Endothelial cell of umbilical vein (primary cell): ENCODE results near the gene C11orf68. TPM values are rescaled to one million over a fixed set of nuclear protein-coding genes. Genes with fewer than 3 reads are reported as not detected.
"Not testable (repeated sequence)": the region's sequence is repeated elsewhere in the genome, so short reads cannot be mapped to it uniquely, and the experiment has no call there.

Experiments
- BruUV-seq: library from RNA; stranded (reverse); fragments of 400-500 nt; replicated peaks from 2 replicates; lab custom pipeline; 2021; lab: Mats Ljungman, UMichigan
- CTCF ChIA-PET: fragments of 300-600, 350-600 bp; sonication (Branson Sonifier 250); formaldehyde crosslinking; loops from one replicate; lab custom pipeline; 2021; ENCODE audit warnings: antibody characterized with exemption, inconsistent platforms; lab: Charles Lee
- POLR2A ChIA-PET: fragments of 300-600, 350-600 bp; sonication (Branson Sonifier 250); formaldehyde crosslinking; loops from one replicate; lab custom pipeline; 2021; ENCODE audit warnings: antibody characterized with exemption, inconsistent platforms; lab: Charles Lee
- DNase-seq: peaks from one replicate; pipeline ENCODE4 v3.0.0-alpha.2; 2011; ENCODE audit warnings: low read depth, low spot score
- FAIRE-seq: peaks from 2 replicates; lab custom pipeline; 2011; peaks lifted over from hg19 to GRCh38; lab: Jason Lieb, UNC
- H2AFZ ChIP-seq: 2 replicates; pipeline ENCODE4 v1.6.0; 2012; ENCODE audit warnings: low read depth, low read length, control low read depth, inconsistent platforms
- H3K27ac ChIP-seq: 2 replicates; pipeline ENCODE4 v1.5.1; 2011; ENCODE audit warnings: low read depth, mild to moderate bottlenecking, control low read depth, low read length, moderate library complexity; ENCODE audit not compliant: insufficient read depth
- H3K27me3 ChIP-seq, 2 experiments: 2 replicates each; pipeline versions ENCODE4 v1.6.0 to v1.6.1; 2011; ENCODE audit warnings: low read length in 2 of 2, mixed read lengths in 1 of 2; ENCODE audit not compliant: control insufficient read depth in 2 of 2, insufficient read depth in 2 of 2
- H3K36me3 ChIP-seq, 2 experiments: 2 replicates in 1 of 2; 3 replicates in 1 of 2; pipeline ENCODE4 v1.5.1; 2011; ENCODE audit warnings: low read length in 2 of 2, mild to moderate bottlenecking in 1 of 2, moderate library complexity in 1 of 2; ENCODE audit not compliant: control insufficient read depth in 2 of 2, insufficient read depth in 2 of 2; ENCODE audit errors: extremely low read depth in 1 of 2
- H3K4me1 ChIP-seq: 3 replicates; pipeline ENCODE4 v1.5.1; 2011; ENCODE audit warnings: mild to moderate bottlenecking, low read length; ENCODE audit not compliant: control insufficient read depth, insufficient read depth; ENCODE audit errors: extremely low read depth
- H3K4me2 ChIP-seq: 2 replicates; pipeline ENCODE4 v1.6.1; 2011; ENCODE audit warnings: low read length, control low read depth, mixed read lengths; ENCODE audit not compliant: insufficient read depth
- H3K4me3 ChIP-seq, 3 experiments: fragments of 200-600 bp in 1 of 3; sonication (generic), shearing (Covaris generic) in 1 of 3; replicated peaks in 1 of 3; 2 replicates each; pipeline ENCODE4 v1.5.1; 2011 to 2016; ENCODE audit warnings: control low read depth in 3 of 3, low read length in 3 of 3, mild to moderate bottlenecking in 2 of 3, inconsistent platforms in 1 of 3, low read depth in 1 of 3, moderate library complexity in 1 of 3; ENCODE audit not compliant: insufficient read depth in 1 of 3
- H3K79me2 ChIP-seq: 2 replicates; pipeline ENCODE4 v1.6.0; 2012; ENCODE audit warnings: low read length, inconsistent platforms; ENCODE audit not compliant: control insufficient read depth, insufficient read depth
- H3K9ac ChIP-seq: replicated peaks from 2 replicates; pipeline ENCODE3; 2011; ENCODE audit warnings: low read length, control low read depth; ENCODE audit not compliant: insufficient read depth; ENCODE audit errors: extremely low read depth
- H3K9me1 ChIP-seq: replicated peaks from 3 replicates; pipeline ENCODE4 v1.6.0; 2011; ENCODE audit warnings: mild to moderate bottlenecking, low read length; ENCODE audit not compliant: control insufficient read depth, insufficient read depth; ENCODE audit errors: extremely low read depth
- H3K9me3 ChIP-seq: replicated peaks from 2 replicates; pipeline ENCODE4 v1.5.1; 2012; ENCODE audit warnings: low read length, inconsistent platforms; ENCODE audit not compliant: control insufficient read depth, insufficient read depth
- H4K20me1 ChIP-seq: replicated peaks from 2 replicates; pipeline ENCODE3; 2011; ENCODE audit warnings: mild to moderate bottlenecking, low read length; ENCODE audit not compliant: control insufficient read depth, insufficient read depth; ENCODE audit errors: extremely low read depth
- CTCF ChIP-seq, 2 donors: IDR thresholded peaks; 1 replicate in 1 of 2; 2 replicates in 1 of 2; pipeline ENCODE4 v1.5.1; 2011; ENCODE audit warnings: low read length in 2 of 2, mild to moderate bottlenecking in 2 of 2, moderate library complexity in 2 of 2, control low read depth in 1 of 2, inconsistent platforms in 1 of 2, low read depth in 1 of 2; ENCODE audit not compliant: insufficient read depth in 1 of 2; ENCODE audit errors: extremely low read depth in 1 of 2
- EZH2 ChIP-seq: IDR thresholded peaks from 2 replicates; pipeline ENCODE4 v1.6.1; 2012; ENCODE audit warnings: borderline replicate concordance, low read depth, mild to moderate bottlenecking, moderate library complexity, low read length, inconsistent platforms; ENCODE audit not compliant: severe bottlenecking
- FOS ChIP-seq: IDR thresholded peaks from 2 replicates; pipeline ENCODE4 v1.6.1; 2011; ENCODE audit warnings: mild to moderate bottlenecking, low read length, moderate library complexity, borderline replicate concordance; ENCODE audit not compliant: insufficient read depth
- GATA2 ChIP-seq: IDR thresholded peaks from 2 replicates; pipeline ENCODE4 v1.7.0; 2011; ENCODE audit warnings: low read depth, mild to moderate bottlenecking, moderate library complexity, mixed read lengths, low read length; ENCODE audit not compliant: insufficient read length, insufficient read depth
- JUN ChIP-seq: IDR thresholded peaks from 2 replicates; pipeline ENCODE4 v1.6.1; 2011; ENCODE audit warnings: borderline replicate concordance, low read depth; ENCODE audit not compliant: insufficient read length, insufficient read depth
- MAX ChIP-seq: IDR thresholded peaks from 2 replicates; pipeline ENCODE4 v1.6.1; 2011; ENCODE audit not compliant: insufficient read depth, insufficient read length
- MYC ChIP-seq: IDR thresholded peaks from one replicate; pipeline ENCODE4 v1.6.1; 2011; ENCODE audit warnings: mild to moderate bottlenecking, low read depth, low read length
- POLR2A ChIP-seq: IDR thresholded peaks from 2 replicates; pipeline ENCODE4 v1.6.1; 2012; ENCODE audit warnings: low read depth, mild to moderate bottlenecking, control low read depth, low read length
- POLR2AphosphoS5 ChIP-seq: IDR thresholded peaks from 2 replicates; pipeline ENCODE4 v1.6.1; 2012; ENCODE audit warnings: low read depth, mild to moderate bottlenecking, control low read depth, low read length, moderate library complexity; ENCODE audit not compliant: insufficient read depth
- dilution Hi-C: fragments of 300-500 bp; cut with MboI; formaldehyde crosslinking; loops from one replicate; pipeline ENCODE4 v1.15.0; 2019; ENCODE audit warnings: low sequenced_read_pairs; ENCODE audit not compliant: extremely low pct_ligation_motif_present
- intact Hi-C: fragments of 100-400 bp; cut with micrococcal nuclease; formaldehyde crosslinking; loops from one replicate; pipeline ENCODE4 v1.10.0; 2022
- polyA plus RNA-seq, 4 experiments: library from polyadenylated mRNA; depleted of rRNA in 3 of 4; stranded (reverse) in 3 of 4; unstranded in 1 of 4; fragments of >200 nt; gene quantifications; 2 replicates each; pipeline versions ENCODE4 v1.2.1 to v1.2.3, GENCODE V29; 2011 to 2012; ENCODE audit warnings: missing spikeins in 1 of 4
- total RNA-seq: library from RNA; stranded (reverse); gene quantifications from 2 replicates; pipeline ENCODE4 v1.2.3, GENCODE V29; 2021

C11orf68 gene
- total and polyA plus RNA-seq, 2 donors (not counting 3 experiments of a cell fraction or from before 2014, with no cell fraction given): 35.6 to 66.5 TPM

GRCh38 chr11:65953471-65953870 is 34.6 kb upstream of the C11orf68 start:
- no peaks in the 10 kb centered on the region for H3K79me2 ChIP-seq
- no peak for FAIRE-seq
- no peak overlapping the region for H3K4me3 ChIP-seq
- no peak for DNase-seq
- dilution Hi-C loops (no loop called here), intact Hi-C loops (no loop called here)
- POLR2A ChIA-PET: no interaction called here
- no peaks in the 10 kb centered on the region for H3K4me1 ChIP-seq
- H3K27ac ChIP-seq: no peak overlapping the region
- no peak for TF ChIP-seq GATA2
- no peak for TF ChIP-seq MYC
- no peak for TF ChIP-seq FOS
- H4K20me1 ChIP-seq: no peaks in the 10 kb centered on the region
- H3K36me3 ChIP-seq: no peaks in the 10 kb centered on the region
- no peak overlapping the region for H3K4me2 ChIP-seq
- no peak overlapping the region for H3K9ac ChIP-seq
- H3K9me3 ChIP-seq: no peaks in the 10 kb centered on the region
- CTCF ChIA-PET: interaction anchor here (1.8 kb wide), 1 partner anchor 65 kb away, joined by 4 read pairs; the partner anchor contains the start of gene FIBP
- no peak overlapping the region for H2AFZ ChIP-seq
- no peaks in the 10 kb centered on the region for H3K9me1 ChIP-seq
- peaks cover 0 to 3% of the 10 kb centered on the region in 2 experiments for H3K27me3 ChIP-seq
- no TSS peak for BruUV-seq

GRCh38 chr11:65952052-65952521 is 33.2 kb upstream of the C11orf68 start:
- intact Hi-C loops (no loop called here), dilution Hi-C loops (no loop called here)
- DNase-seq: no peak
- H3K36me3 ChIP-seq: no peaks in the 10 kb centered on the region
- no peaks in the 10 kb centered on the region for H3K4me1 ChIP-seq
- BruUV-seq: no TSS peak
- H3K4me3 ChIP-seq: no peak overlapping the region
- no peaks in the 10 kb centered on the region for H3K79me2 ChIP-seq
- H3K9me3 ChIP-seq: no peaks in the 10 kb centered on the region
- ChIA-PET CTCF (interaction anchor here (0.6 to 1.4 kb wide), 4 partner anchors 8 to 93 kb away, joined by 3 to 6 read pairs (median 4); partner anchors contain the start of gene FIBP), POLR2A (no interaction called here)
- no peak for FAIRE-seq
- H3K27ac ChIP-seq: no peak overlapping the region
- TF ChIP-seq EZH2 (no peak), MAX (no peak), MYC (no peak), POLR2A (no peak), POLR2AphosphoS5 (no peak), CTCF (IDR thresholded peaks at IDR 0.05; ENCODE audit: extremely low read depth in 1 of 2, insufficient read depth in 1 of 2, low read depth in 1 of 2, low read length in 2 of 2) (no peak), GATA2 (no peak), JUN (no peak), FOS (no peak)
- H3K9me1 ChIP-seq: no peaks in the 10 kb centered on the region
- H3K4me2 ChIP-seq: no peak overlapping the region
- peaks cover 0 to 3% of the 10 kb centered on the region in 2 experiments for H3K27me3 ChIP-seq
- H4K20me1 ChIP-seq: no peaks in the 10 kb centered on the region
- H3K9ac ChIP-seq: no peak overlapping the region
- H2AFZ ChIP-seq: no peak overlapping the region

- not testable (repeated sequence) for FAIRE-seq, H3K27me3 ChIP-seq
Observed at GRCh38 chr11:65951641-65952040, 32.8 kb upstream of the C11orf68 start.

More at GRCh38 chr11:65951641-65952040, 32.8 kb upstream of the C11orf68 start:
- H3K27ac ChIP-seq, H3K4me1 ChIP-seq, POLR2A ChIA-PET, H4K20me1 ChIP-seq, intact Hi-C loops, H3K4me3 ChIP-seq, H3K9me1 ChIP-seq, H3K79me2 ChIP-seq, H2AFZ ChIP-seq, H3K9me3 ChIP-seq, BruUV-seq, H3K9ac ChIP-seq, H3K4me2 ChIP-seq, DNase-seq, H3K36me3 ChIP-seq, dilution Hi-C loops: not testable (repeated sequence)
- CTCF ChIA-PET: interaction anchor here (1.0 to 1.4 kb wide), 4 partner anchors 9 to 93 kb away, joined by 3 to 6 read pairs (median 4); no protein-coding TSS in a partner anchor
